OCI-LY7 (cell line): Measurements from ENCODE around the gene BAHCC1.

ENCODE experiments used
- CTCF ChIP-seq: fragments of 200-600 bp; sonication (generic); conservative IDR thresholded peaks from 2 replicates; pipeline ENCODE4 v1.5.1; 2014; ENCODE audit warnings: mild to moderate bottlenecking, antibody characterized with exemption, low read length, moderate library complexity, mixed read lengths
- EZH2phosphoT487 ChIP-seq: fragments of 200-600 bp; sonication (generic); IDR thresholded peaks from 2 replicates; pipeline ENCODE4 v1.6.1; 2018; ENCODE audit warnings: low read depth, borderline replicate concordance, mild to moderate bottlenecking, mixed run types, antibody characterized with exemption, low read length, moderate library complexity, mixed read lengths

DNA sequence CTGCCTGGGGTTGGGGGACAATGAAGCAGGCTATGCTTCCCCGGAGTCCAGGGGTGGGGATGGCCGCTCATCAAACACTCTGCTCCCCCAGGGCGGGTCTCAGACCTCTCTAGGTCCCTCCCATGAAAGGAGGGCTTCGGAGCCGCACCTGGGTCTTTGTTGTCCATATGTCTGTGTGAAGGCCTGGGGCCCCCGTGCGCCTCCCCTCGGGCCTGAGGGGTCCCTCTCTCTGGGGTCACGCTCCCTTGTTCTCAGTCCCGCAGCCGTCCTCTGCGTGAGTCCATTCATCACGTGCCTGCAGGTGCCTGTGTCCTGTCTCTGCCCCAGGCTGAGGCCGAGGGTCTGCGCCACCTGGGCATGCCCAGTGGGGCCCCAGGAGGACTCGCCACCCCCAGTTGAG lies 15.6 kb downstream of the BAHCC1 start:
- TF ChIP-seq CTCF = no peak
- TF ChIP-seq EZH2phosphoT487 = no peak
